Measurements from ENCODE around the gene SYCP3. TPM values are rescaled to one million over a fixed set of nuclear protein-coding genes. Genes with fewer than 3 reads are reported as not detected.

Gene SYCP3
- total and polyA plus RNA-seq, 2 of the 13 experiments (the other 11 are each of a cell fraction or from before 2014, with no cell fraction given): not detected

GRCh38 chr12:101686176-101686575, 53.1 kb downstream of the SYCP3 start (continued):
- TF ChIP-seq ONECUT2 (CRISPR knock-in tag; IDR thresholded peaks at IDR 0.05) (no peak), ERF (CRISPR knock-in tag; IDR thresholded peaks at IDR 0.05) (no peak), MED1 (CRISPR knock-in tag; IDR thresholded peaks at IDR 0.05) (no peak), PITX1 (CRISPR knock-in tag; IDR thresholded peaks at IDR 0.05) (no peak), HOXD1 (CRISPR knock-in tag; IDR thresholded peaks at IDR 0.05) (no peak), ZNF382 (CRISPR knock-in tag; IDR thresholded peaks at IDR 0.05; ENCODE audit: borderline replicate concordance) (no peak), CERS6 (CRISPR knock-in tag; IDR thresholded peaks at IDR 0.05) (no peak), SNAPC5 (CRISPR knock-in tag; IDR thresholded peaks at IDR 0.05; ENCODE audit: borderline replicate concordance) (no peak), NFAT5 (CRISPR knock-in tag; IDR thresholded peaks at IDR 0.05) (no peak), NR2F2 (IDR thresholded peaks at IDR 0.05; ENCODE audit: borderline replicate concordance, low read depth) (no peak)
